GM19438 (cell line): Measurements from ENCODE around the gene TRAPPC13.
"Not testable (repeated sequence)": the region's sequence is repeated elsewhere in the genome, so short reads cannot be mapped to it uniquely, and the experiment has no call there.

Experiments used
- ATAC-seq: cut with Tn5 transposase; IDR thresholded peaks from one replicate; pipeline ENCODE4 v1.9.1; 2021; ENCODE audit warnings: low read depth; ENCODE audit not compliant: unreplicated experiment

The TRAPPC13 gene

GRCh38 chr5:65674749-65675148 is 49.9 kb downstream of the TRAPPC13 start:
- ATAC-seq: no peak

- not testable (repeated sequence) for ATAC-seq
These were observed 51.2 kb downstream of the TRAPPC13 start for GRCh38 chr5:65676056-65676455.

- ATAC-seq: no peak
These were observed 57.3 kb downstream of the TRAPPC13 start for GRCh38 chr5:65682148-65682547.

GRCh38 chr5:65693121-65693520 is 68.3 kb downstream of the TRAPPC13 start:
- ATAC-seq: no peak

GRCh38 chr5:65695162-65695755 is 70.4 kb downstream of the TRAPPC13 start:
- no peak for ATAC-seq

GRCh38 chr5:65695896-65696295 is 71.1 kb downstream of the TRAPPC13 start:
- ATAC-seq: no peak

- ATAC-seq: no peak
These were observed 72.1 kb downstream of the TRAPPC13 start for GRCh38 chr5:65696892-65697291.

GRCh38 chr5:65699338-65699737 is 74.5 kb downstream of the TRAPPC13 start:
- no peak for ATAC-seq

- ATAC-seq: no peak
These were observed 77.2 kb downstream of the TRAPPC13 start for GRCh38 chr5:65702036-65702435.

- no peak for ATAC-seq
These were observed 79.9 kb downstream of the TRAPPC13 start for GRCh38 chr5:65704621-65705239.

GRCh38 chr5:65707663-65708062 is 82.8 kb downstream of the TRAPPC13 start:
- no peak for ATAC-seq

- no peak for ATAC-seq
These were observed 83.3 kb downstream of the TRAPPC13 start for GRCh38 chr5:65708145-65708544.
